K562 (cell line): ENCODE results near the gene PPP1R9B. TPM values are rescaled to one million over a fixed set of nuclear protein-coding genes. Genes with fewer than 3 reads are reported as not detected.
A peak's percentile ranks its signal among the peaks of the same experiment; 100 is the strongest.

Source experiments
- ARID3B ChIP-seq: fragments of 250-450 bp; sonication (Bioruptor Pico); IDR thresholded peaks from 2 replicates; pipeline ENCODE4 v1.4.0; 2020; ENCODE audit warnings: borderline replicate concordance
- CCNT2 ChIP-seq: IDR thresholded peaks from 2 replicates; pipeline ENCODE4 v1.6.1; 2011; ENCODE audit warnings: borderline replicate concordance, low read depth, mild to moderate bottlenecking, moderate library complexity, mixed read lengths, low read length; ENCODE audit not compliant: insufficient read length; ENCODE audit errors: extremely low read depth
- ELF1 ChIP-seq: fragments of 200-800 bp; sonication (Bioruptor generic); IDR thresholded peaks from 2 replicates; pipeline ENCODE4 v1.6.1; 2016; ENCODE audit warnings: missing genetic modification characterization, missing compliant biosample characterization
- ETV1 ChIP-seq: fragments of 450-650 bp; conservative IDR thresholded peaks from 2 replicates; pipeline ENCODE4 v1.6.1; 2016; ENCODE audit warnings: missing genetic modification characterization, control low read depth, low read depth, missing compliant biosample characterization
- KLF6 ChIP-seq: fragments of 250-450 bp; sonication (Bioruptor Pico); IDR thresholded peaks from 2 replicates; pipeline ENCODE4 v1.4.0; 2020; ENCODE audit warnings: mild to moderate bottlenecking, moderate library complexity, borderline replicate concordance
- MAX ChIP-seq: sonication (generic); formaldehyde crosslinking; IDR thresholded peaks from 2 replicates; pipeline ENCODE4 v1.9.0; 2022; ENCODE audit warnings: mild to moderate bottlenecking, missing genetic modification reagents
- MAZ ChIP-seq, 2 experiments: fragments of 450-650 bp in 1 of 2; sonication (generic) in 1 of 2; formaldehyde crosslinking; IDR thresholded peaks in 1 of 2; conservative IDR thresholded peaks in 1 of 2; 2 replicates each; pipeline versions ENCODE4 v1.4.0 to v1.5.0; 2020; ENCODE audit warnings: mild to moderate bottlenecking in 1 of 2, missing genetic modification reagents in 1 of 2
- NCOA6 ChIP-seq: fragments of 450-650 bp; IDR thresholded peaks from 2 replicates; pipeline ENCODE4 v1.6.1; 2017; ENCODE audit warnings: mild to moderate bottlenecking
- PHF21A ChIP-seq: fragments of 450-650 bp; IDR thresholded peaks from 2 replicates; pipeline ENCODE4 v1.6.1; 2017; ENCODE audit warnings: low read depth, borderline replicate concordance
- RBM14 ChIP-seq: fragments of 200-400 bp; formaldehyde crosslinking; IDR thresholded peaks from 2 replicates; pipeline ENCODE4 v1.6.1; 2018; ENCODE audit warnings: low read depth, mild to moderate bottlenecking, low read length, moderate library complexity, borderline replicate concordance; ENCODE audit not compliant: insufficient read depth
- SIN3A ChIP-seq, 2 experiments: fragments of 150-350 bp in 1 of 2; IDR thresholded peaks; 2 replicates each; pipeline ENCODE4 v1.6.1; 2011 to 2016; ENCODE audit warnings: borderline replicate concordance in 2 of 2, low read depth in 2 of 2, low read length in 2 of 2, mild to moderate bottlenecking in 2 of 2, moderate library complexity in 2 of 2; ENCODE audit not compliant: control insufficient read depth in 1 of 2
- THAP7 ChIP-seq: fragments of 250-450 bp; sonication (Bioruptor Pico); IDR thresholded peaks from 2 replicates; pipeline ENCODE4 v1.5.0; 2021
- XRCC4 ChIP-seq: IDR thresholded peaks from one replicate; pipeline ENCODE4 v1.6.1; 2011; ENCODE audit not compliant: insufficient read depth, insufficient read length; ENCODE audit errors: extremely low read depth
- ZBTB11 ChIP-seq, 3 experiments: fragments of 200-800 bp in 1 of 3; fragments of 250-450 bp in 1 of 3; fragments of 450-650 bp in 1 of 3; sonication (Bioruptor Pico) in 1 of 3; sonication (Bioruptor generic) in 1 of 3; formaldehyde crosslinking in 1 of 3; IDR thresholded peaks; 2 replicates each; pipeline versions ENCODE4 v1.6.1 to v1.8.0; 2016 to 2022; ENCODE audit warnings: mild to moderate bottlenecking in 2 of 3, missing genetic modification characterization in 2 of 3, missing compliant biosample characterization in 1 of 3, moderate library complexity in 1 of 3
- ZNF121 ChIP-seq: sonication (generic); formaldehyde crosslinking; conservative IDR thresholded peaks from 2 replicates; pipeline ENCODE4 v1.8.0; 2022; ENCODE audit warnings: missing genetic modification reagents
- ZNF24 ChIP-seq: fragments of 450-650 bp; IDR thresholded peaks from 2 replicates; pipeline ENCODE4 v1.6.1; 2016
- polyA plus RNA-seq, 8 experiments: library from polyadenylated mRNA; depleted of rRNA in 4 of 8; stranded (reverse) in 5 of 8; unstranded in 3 of 8; fragments of >200 nt; fragmentation: Nextera tagmentation in 2 of 8; fragmentation: Illumina TruSeq in 1 of 8; extraction: Ambion mirVana in 2 of 8; extraction: Trizol in 1 of 8; gene quantifications; 2 replicates each; pipeline versions ENCODE4 v1.2.1 to v1.2.3, GENCODE V29; 2011 to 2014; ENCODE audit warnings: inconsistent platforms in 1 of 8, missing spikeins in 1 of 8
- total RNA-seq, 7 experiments: library from RNA; depleted of rRNA in 6 of 7; stranded (reverse); fragments of >200 nt in 6 of 7; fragmentation: Illumina TruSeq in 2 of 7; extraction: Trizol in 2 of 7; gene quantifications; 2 replicates each; pipeline versions ENCODE4 v1.2.1 to v1.2.3, GENCODE V29; 2011 to 2021; ENCODE audit warnings: low replicate concordance in 1 of 7

The PPP1R9B gene
- total and polyA plus RNA-seq, 9 of the 15 experiments (the other 6 are each of a cell fraction or from before 2014, with no cell fraction given), result 0.10 to 63.5 (median 24.7) TPM

DNA sequence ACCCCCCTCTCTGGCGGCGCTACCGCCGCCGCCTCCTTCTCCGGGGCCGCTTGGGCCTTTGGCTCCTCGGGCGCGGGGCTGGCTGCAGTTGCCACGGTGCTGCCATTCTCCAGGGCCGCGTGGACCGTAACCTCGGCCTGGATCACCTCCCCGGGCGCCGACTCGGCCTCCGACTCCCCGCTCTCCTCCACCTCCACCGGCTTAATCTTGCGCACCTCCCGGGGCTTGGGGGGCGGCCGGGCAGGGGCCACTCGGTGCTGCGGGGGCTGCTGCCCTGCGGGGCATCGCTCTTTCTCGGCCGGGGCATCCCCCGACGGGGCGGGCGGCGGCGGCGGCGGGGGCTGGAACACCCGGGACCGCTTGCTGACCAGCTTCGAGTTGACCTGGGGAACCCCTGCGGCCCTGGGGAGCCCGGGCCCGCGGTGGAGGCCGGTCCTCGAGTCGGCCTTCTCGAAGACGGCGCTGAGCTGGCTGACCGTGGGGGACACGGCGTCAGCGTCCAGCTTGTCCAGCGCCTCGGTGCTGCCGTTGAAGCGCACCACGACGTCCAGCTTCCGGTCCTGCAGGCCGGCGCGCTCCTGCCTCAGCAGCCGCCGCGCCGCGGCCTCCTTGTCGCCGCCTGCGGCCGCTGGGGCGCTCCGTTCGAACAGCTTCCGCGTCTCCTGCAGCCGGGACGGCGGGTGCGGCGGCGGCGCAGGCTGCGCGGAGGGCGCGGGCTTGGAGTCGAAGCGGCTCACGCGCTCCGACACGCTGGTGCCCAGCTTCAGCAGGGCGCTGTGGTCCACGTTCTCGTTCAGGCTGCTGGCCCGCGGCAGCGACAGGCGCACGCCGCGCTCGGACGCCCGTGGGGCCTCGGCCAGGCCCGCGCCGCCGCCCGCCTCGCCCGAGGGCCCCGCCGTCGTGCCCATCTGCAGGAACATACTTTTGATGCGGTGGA is 792 bp downstream of the PPP1R9B start (continued):
- TF ChIP-seq RBM14, result 0 out of 2 replicates have a peak, but pooled peaks have one; percentile 20
- peak; percentile 51 for TF ChIP-seq CCNT2
- 0 out of 4 replicates have a peak, but pooled peaks of 1 of the 2 experiments have one; percentile 41 for TF ChIP-seq MAZ (CRISPR knock-in tag; conservative IDR thresholded peaks at IDR 0.05 in 1 of 2, IDR thresholded peaks at IDR 0.05 in 1 of 2)
- TF ChIP-seq ZNF24, result peak; percentile 67
- no peak for TF ChIP-seq XRCC4
- 0 out of 2 replicates have a peak, but pooled peaks have one; percentile 16 for TF ChIP-seq MAX (CRISPR knock-in tag)
- TF ChIP-seq ETV1 (tag), result peak; percentile 61
- TF ChIP-seq ZBTB11 (CRISPR knock-in tag; IDR thresholded peaks at IDR 0.05), result peak in 1 of 3 experiments; percentile 67; a peak in 4 of 6 replicates
- peak in 1 of 2 experiments; percentile 42; a peak in 2 of 4 replicates for TF ChIP-seq SIN3A (IDR thresholded peaks at IDR 0.05; ENCODE audit: borderline replicate concordance in 2 of 2, control insufficient read depth in 1 of 2, low read depth in 2 of 2, low read length in 2 of 2)
- no peak for TF ChIP-seq PHF21A
- TF ChIP-seq ELF1 (tag), result peak; percentile 75
- peak; percentile 94 for TF ChIP-seq NCOA6
- TF ChIP-seq ZNF121 (CRISPR knock-in tag), result no peak
- TF ChIP-seq THAP7 (CRISPR knock-in tag), result peak; percentile 61; the same call in 1 of the 2 replicates
- no peak for TF ChIP-seq KLF6 (CRISPR knock-in tag)
- TF ChIP-seq ARID3B (CRISPR knock-in tag), result no peak
